ENCODE measurements around the gene PRDM4.
"Not testable (repeated sequence)": the region's sequence is repeated elsewhere in the genome, so short reads cannot be mapped to it uniquely, and the experiment has no call there.

Gene PRDM4

DNA sequence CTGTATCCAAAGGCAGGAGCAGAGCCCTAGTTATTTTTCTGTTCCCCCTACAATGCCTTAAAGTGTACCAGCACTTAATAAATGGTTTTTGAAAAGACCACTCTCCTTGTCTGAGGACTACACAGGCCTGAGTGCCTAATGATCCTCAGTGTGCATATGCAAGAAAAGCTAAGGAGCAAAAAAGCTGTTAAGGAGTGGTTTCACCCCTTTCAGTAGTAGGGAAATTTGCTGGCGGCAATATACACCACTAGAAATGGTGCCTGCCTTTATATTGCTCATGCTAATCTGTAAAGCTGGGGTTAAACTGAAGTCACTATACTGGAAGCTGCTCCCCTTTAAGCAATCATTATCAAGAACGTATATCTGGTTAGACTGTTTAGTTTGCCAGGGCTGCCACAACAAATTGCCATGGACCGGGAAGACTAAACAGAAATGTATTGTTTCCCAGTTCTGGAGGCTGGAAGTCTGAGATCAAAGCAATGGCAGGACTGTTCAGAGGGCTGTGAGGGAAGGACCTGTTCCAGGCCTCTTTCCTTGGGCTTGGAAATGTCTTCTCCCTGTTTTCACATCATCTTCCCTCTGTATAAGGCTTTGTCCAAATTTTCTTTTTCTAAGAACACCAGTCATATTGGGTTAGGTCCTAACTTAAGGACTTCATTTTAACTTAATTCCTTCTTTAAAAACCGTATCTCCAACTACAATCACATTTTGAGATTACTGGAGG, 30.2 kb downstream of the PRDM4 start:
- peaks cover 13% of the 10 kb centered on the region for H3K9me3 Mint-ChIP-seq
- H3K27ac Mint-ChIP-seq, result no peak overlapping the region
- H3K27me3 Mint-ChIP-seq (ENCODE audit: low read depth, poor library complexity), result no peaks in the 10 kb centered on the region

DNA sequence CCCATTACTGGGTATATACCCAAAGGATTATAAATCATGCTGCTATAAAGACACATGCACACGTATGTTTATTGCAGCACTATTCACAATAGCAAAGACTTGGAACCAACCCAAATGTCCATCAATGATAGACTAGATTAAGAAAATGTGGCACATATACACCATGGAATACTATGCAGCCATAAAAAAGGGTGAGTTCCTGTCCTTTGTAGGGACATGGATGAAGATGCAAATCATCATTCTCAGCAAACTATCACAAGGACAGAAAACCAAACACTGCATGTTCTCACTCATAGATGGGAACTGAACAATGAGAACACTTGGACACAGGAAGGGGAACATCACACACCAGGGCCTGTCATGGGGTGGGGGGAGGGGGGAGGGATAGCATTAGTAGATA, 33.2 kb downstream of the PRDM4 start:
- not testable (repeated sequence) for H3K27me3 Mint-ChIP-seq (ENCODE audit: low read depth, poor library complexity); H3K4me3 Mint-ChIP-seq; H3K4me1 Mint-ChIP-seq; H3K27ac Mint-ChIP-seq; DNase-seq
- Mint-ChIP-seq H3K36me3 (ENCODE audit: low read depth) (peaks cover 19% of the 10 kb centered on the region), H3K9me3 (peaks cover 31% of the 10 kb centered on the region)

More for the DNA sequence above, 30.2 kb downstream of the PRDM4 start:
- Mint-ChIP-seq H3K4me1 (peaks cover 6% of the 10 kb centered on the region), H3K4me3 (no peak overlapping the region), H3K36me3 (ENCODE audit: low read depth) (peaks cover 21% of the 10 kb centered on the region)
- DNase-seq, result no peak
- TF ChIP-seq, protein P1, sequence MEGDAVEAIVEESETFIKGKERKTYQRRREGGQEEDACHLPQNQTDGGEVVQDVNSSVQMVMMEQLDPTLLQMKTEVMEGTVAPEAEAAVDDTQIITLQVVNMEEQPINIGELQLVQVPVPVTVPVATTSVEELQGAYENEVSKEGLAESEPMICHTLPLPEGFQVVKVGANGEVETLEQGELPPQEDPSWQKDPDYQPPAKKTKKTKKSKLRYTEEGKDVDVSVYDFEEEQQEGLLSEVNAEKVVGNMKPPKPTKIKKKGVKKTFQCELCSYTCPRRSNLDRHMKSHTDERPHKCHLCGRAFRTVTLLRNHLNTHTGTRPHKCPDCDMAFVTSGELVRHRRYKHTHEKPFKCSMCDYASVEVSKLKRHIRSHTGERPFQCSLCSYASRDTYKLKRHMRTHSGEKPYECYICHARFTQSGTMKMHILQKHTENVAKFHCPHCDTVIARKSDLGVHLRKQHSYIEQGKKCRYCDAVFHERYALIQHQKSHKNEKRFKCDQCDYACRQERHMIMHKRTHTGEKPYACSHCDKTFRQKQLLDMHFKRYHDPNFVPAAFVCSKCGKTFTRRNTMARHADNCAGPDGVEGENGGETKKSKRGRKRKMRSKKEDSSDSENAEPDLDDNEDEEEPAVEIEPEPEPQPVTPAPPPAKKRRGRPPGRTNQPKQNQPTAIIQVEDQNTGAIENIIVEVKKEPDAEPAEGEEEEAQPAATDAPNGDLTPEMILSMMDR (IDR thresholded peaks at IDR 0.05), result no peak

DNA sequence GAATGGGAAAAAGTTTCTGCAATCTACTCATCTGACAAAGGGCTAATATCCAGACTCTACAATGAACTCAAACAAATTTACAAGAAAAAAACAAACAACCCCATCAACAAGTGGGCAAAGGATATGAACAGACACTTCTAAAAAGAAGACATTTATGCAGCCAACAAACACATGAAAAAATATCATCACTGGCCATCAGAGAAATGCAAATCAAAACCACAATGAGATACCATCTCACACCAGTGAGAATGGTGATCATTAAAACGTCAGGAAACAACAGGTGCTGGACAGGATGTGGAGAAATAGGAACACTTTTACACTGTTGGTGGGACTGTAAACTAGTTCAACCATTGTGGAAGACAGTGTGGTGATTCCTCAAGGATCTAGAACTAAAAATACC, 33.6 kb downstream of the PRDM4 start:
- not testable (repeated sequence) for H3K4me1 Mint-ChIP-seq; H3K4me3 Mint-ChIP-seq; H3K27ac Mint-ChIP-seq; H3K27me3 Mint-ChIP-seq (ENCODE audit: low read depth, poor library complexity); DNase-seq
- H3K36me3 Mint-ChIP-seq (ENCODE audit: low read depth), result peaks cover 23% of the 10 kb centered on the region
- peaks cover 35% of the 10 kb centered on the region for H3K9me3 Mint-ChIP-seq

DNA sequence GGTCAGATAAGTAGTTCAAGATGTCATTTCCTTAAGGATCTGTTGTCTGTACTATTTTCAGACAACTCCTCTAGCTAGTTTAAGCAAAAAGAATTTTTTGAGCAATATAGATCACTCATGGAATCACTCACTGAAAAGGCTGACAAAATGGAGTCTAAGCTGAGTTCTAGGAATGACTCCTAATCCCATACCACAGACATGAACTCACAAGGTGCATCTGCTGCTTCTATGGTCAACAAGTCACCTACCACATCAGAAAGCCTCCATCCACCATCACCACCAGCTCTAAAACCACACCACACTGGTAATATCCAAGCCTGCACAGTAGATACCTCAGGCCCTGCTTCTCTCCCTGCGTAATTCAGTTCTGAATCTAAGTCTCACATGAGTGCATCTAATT, 42.3 kb downstream of the PRDM4 start:
- no peak for DNase-seq
- no peak overlapping the region for H3K27ac Mint-ChIP-seq
- H3K27me3 Mint-ChIP-seq (ENCODE audit: low read depth, poor library complexity), result no peaks in the 10 kb centered on the region
- H3K9me3 Mint-ChIP-seq, result peaks cover 14% of the 10 kb centered on the region
- TF ChIP-seq, protein P1 (IDR thresholded peaks at IDR 0.05), result no peak
- H3K36me3 Mint-ChIP-seq (ENCODE audit: low read depth), result peaks cover 56% of the 10 kb centered on the region
- no peak overlapping the region for H3K4me3 Mint-ChIP-seq
- no peaks in the 10 kb centered on the region for H3K4me1 Mint-ChIP-seq

DNA sequence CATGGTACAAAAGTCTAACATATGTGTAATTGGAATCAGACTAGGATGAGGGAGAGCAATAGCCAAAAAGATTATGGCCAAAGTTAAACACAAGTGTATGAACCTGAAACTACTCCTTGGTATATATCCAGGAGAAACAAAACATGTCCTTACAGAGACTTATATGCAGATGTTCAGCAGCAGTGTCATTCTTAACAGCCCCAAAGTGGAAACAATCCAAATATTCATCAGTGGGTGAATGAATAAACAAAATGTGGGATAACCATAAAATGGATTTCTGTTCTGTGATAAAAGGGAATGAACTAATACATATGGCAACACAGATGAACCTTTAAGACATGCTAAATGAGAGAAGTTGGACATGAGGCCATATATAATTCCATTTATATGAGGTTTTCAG, 45.2 kb downstream of the PRDM4 start:
- DNase-seq, result no peak
- no peaks in the 10 kb centered on the region for H3K9me3 Mint-ChIP-seq
- H3K27ac Mint-ChIP-seq, result no peak overlapping the region
- H3K4me1 Mint-ChIP-seq, result no peaks in the 10 kb centered on the region
- H3K36me3 Mint-ChIP-seq (ENCODE audit: low read depth), result peaks cover 58% of the 10 kb centered on the region
- TF ChIP-seq, protein P1 (IDR thresholded peaks at IDR 0.05), result no peak
- H3K27me3 Mint-ChIP-seq (ENCODE audit: low read depth, poor library complexity), result no peaks in the 10 kb centered on the region
- H3K4me3 Mint-ChIP-seq, result no peak overlapping the region

DNA sequence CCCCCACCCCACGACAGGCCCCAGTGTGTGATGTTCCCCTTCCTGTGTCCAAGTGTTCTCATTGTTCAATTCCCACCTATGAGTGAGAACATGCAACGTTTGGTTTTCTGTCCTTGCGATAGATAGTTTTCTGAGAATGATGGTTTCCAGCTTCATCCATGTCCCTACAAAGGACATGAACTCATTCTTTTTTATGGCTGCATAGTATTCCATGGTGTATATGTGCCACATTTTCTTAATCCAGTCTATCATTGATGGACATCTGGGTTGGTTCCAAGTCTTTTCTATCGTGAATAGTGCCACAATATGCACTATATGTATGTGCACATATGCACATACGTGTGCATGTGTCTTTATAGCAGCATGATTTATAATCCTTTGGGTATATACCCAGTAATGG, 55.4 kb downstream of the PRDM4 start:
- peaks cover 33% of the 10 kb centered on the region for H3K9me3 Mint-ChIP-seq
- not testable (repeated sequence) for DNase-seq; H3K4me1 Mint-ChIP-seq; H3K4me3 Mint-ChIP-seq; H3K27me3 Mint-ChIP-seq (ENCODE audit: low read depth, poor library complexity); H3K27ac Mint-ChIP-seq
- H3K36me3 Mint-ChIP-seq (ENCODE audit: low read depth), result peaks cover 98% of the 10 kb centered on the region

DNA sequence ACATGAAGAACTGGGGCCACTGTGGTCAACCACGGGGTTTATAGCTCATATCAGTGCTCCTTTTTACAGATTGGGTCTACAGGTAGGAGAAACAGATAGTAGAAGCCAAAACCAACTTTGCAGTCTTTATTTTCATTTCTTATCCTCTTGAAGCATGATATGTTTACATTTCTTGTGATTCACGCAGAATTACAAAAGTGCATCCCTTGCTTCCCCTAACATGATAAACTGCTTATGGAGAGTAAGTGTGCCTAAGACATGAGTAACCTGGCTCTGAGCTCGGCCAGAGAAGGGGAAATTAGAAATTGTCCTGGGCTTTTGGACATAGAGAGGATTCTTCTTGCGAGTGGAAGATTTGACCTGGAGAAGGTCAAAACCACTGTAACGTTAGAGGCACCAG, 56.9 kb downstream of the PRDM4 start:
- Mint-ChIP-seq H3K27ac (no peak overlapping the region), H3K27me3 (ENCODE audit: low read depth, poor library complexity) (no peaks in the 10 kb centered on the region), H3K4me1 (no peaks in the 10 kb centered on the region), H3K4me3 (no peak overlapping the region), H3K36me3 (ENCODE audit: low read depth) (peaks cover 98% of the 10 kb centered on the region), H3K9me3 (peaks cover 45% of the 10 kb centered on the region)
- TF ChIP-seq, protein P1 (IDR thresholded peaks at IDR 0.05), result no peak
- DNase-seq, result no peak
